GM12878 (cell line): ENCODE data around the gene USF3. TPM values are rescaled to one million over a fixed set of nuclear protein-coding genes. Genes with fewer than 3 reads are reported as not detected.

ENCODE experiments used
- ATAC-seq: fragments of 200-7000 bp; cut with Tn5 transposase; 3 replicates; pipeline ENCODE4 v1.9.1; 2020; ENCODE audit warnings: mild to moderate bottlenecking, moderate library complexity
- BruUV-seq: library from RNA; stranded (reverse); fragments of 400-500 nt; replicated peaks from 2 replicates; lab custom pipeline; 2021; lab: Mats Ljungman, UMichigan
- CTCF ChIA-PET: fragments of 300-600 bp; sonication (Branson Sonifier 250); formaldehyde crosslinking; extraction: SDS; loops from one replicate; lab custom pipeline; 2021; ENCODE audit warnings: inconsistent platforms; lab: Yijun Ruan, JAX
- POLR2A ChIA-PET: fragments of 350-600 bp; formaldehyde crosslinking; extraction: SDS; loops from one replicate; lab custom pipeline; 2021; ENCODE audit warnings: inconsistent platforms; lab: Charles Lee
- RAD21 ChIA-PET: fragments of 300-600 bp; sonication (Branson Sonifier 250); formaldehyde crosslinking; loops from one replicate; lab custom pipeline; 2023; ENCODE audit warnings: antibody characterized with exemption; ENCODE audit not compliant: unreplicated experiment; lab: Charles Lee
- SMC1A ChIA-PET: fragments of 300-600 bp; sonication (Branson Sonifier 250); formaldehyde crosslinking; loops from one replicate; lab custom pipeline; 2023; ENCODE audit not compliant: unreplicated experiment, uncharacterized antibody; lab: Charles Lee
- DNase-seq: peaks from one replicate; pipeline ENCODE4 v3.0.0-alpha.2; 2011; ENCODE audit warnings: low read depth, low spot score
- FAIRE-seq: peaks from 3 replicates; lab custom pipeline; 2011; peaks lifted over from hg19 to GRCh38; lab: Jason Lieb, UNC
- H2AFZ ChIP-seq: 2 replicates; pipeline ENCODE4 v1.6.0; 2011; ENCODE audit warnings: low read depth, low read length, control low read depth; ENCODE audit not compliant: control insufficient read depth
- H3K27ac ChIP-seq: 2 replicates; pipeline ENCODE4 v1.5.1; 2011; ENCODE audit warnings: control low read depth; ENCODE audit not compliant: control insufficient read depth, insufficient read depth
- H3K27me3 ChIP-seq, 2 experiments: replicated peaks in 1 of 2; 2 replicates each; pipeline versions ENCODE4 v1.6.0 to v1.6.1; 2011; ENCODE audit warnings: low read length in 1 of 2; ENCODE audit not compliant: control insufficient read depth in 2 of 2, insufficient read depth in 2 of 2
- H3K36me3 ChIP-seq, 2 experiments: 2 replicates each; pipeline ENCODE4 v1.5.1; 2011; ENCODE audit warnings: low read length in 1 of 2; ENCODE audit not compliant: control insufficient read depth in 2 of 2, insufficient read depth in 2 of 2
- H3K4me1 ChIP-seq: 2 replicates; pipeline ENCODE4 v1.6.1; 2011; ENCODE audit warnings: mild to moderate bottlenecking, low read length, moderate library complexity, mixed read lengths; ENCODE audit not compliant: control insufficient read depth, insufficient read depth
- H3K4me2 ChIP-seq: 2 replicates; pipeline ENCODE4 v1.6.0; 2011; ENCODE audit warnings: control low read depth; ENCODE audit not compliant: control insufficient read depth, insufficient read depth
- H3K4me3 ChIP-seq: fragments of 200-600 bp; sonication (generic); 2 replicates; pipeline ENCODE4 v1.5.1; 2016
- H3K79me2 ChIP-seq: 2 replicates; pipeline ENCODE4 v1.6.0; 2011; ENCODE audit warnings: low read length; ENCODE audit not compliant: control insufficient read depth, insufficient read depth
- H3K9ac ChIP-seq: 2 replicates; pipeline ENCODE4 v1.8.0; 2011; ENCODE audit warnings: low read length, control low read depth, mixed read lengths; ENCODE audit not compliant: control insufficient read depth, insufficient read depth
- H3K9me3 ChIP-seq: replicated peaks from 3 replicates; pipeline ENCODE4 v1.5.1; 2011; ENCODE audit warnings: mild to moderate bottlenecking, low read length; ENCODE audit not compliant: control insufficient read depth, insufficient read depth
- H4K20me1 ChIP-seq: 2 replicates; pipeline ENCODE4 v1.6.0; 2011; ENCODE audit not compliant: control insufficient read depth, insufficient read depth
- E2F4 ChIP-seq: IDR thresholded peaks from 2 replicates; pipeline ENCODE4 v1.6.1; 2012; ENCODE audit warnings: low read depth, low read length, improper control_type of control experiment
- E4F1 ChIP-seq: fragments of 450-650 bp; IDR thresholded peaks from 2 replicates; pipeline ENCODE4 v1.6.1; 2018; ENCODE audit warnings: borderline replicate concordance, mild to moderate bottlenecking; ENCODE audit not compliant: partially characterized antibody
- MEF2B ChIP-seq: fragments of 450-650 bp; IDR thresholded peaks from 2 replicates; pipeline ENCODE4 v1.6.1; 2018; ENCODE audit warnings: mild to moderate bottlenecking, moderate library complexity; ENCODE audit not compliant: partially characterized antibody, poor library complexity, severe bottlenecking
- POLR2AphosphoS2 ChIP-seq: IDR thresholded peaks from 2 replicates; pipeline ENCODE4 v1.6.1; 2011; ENCODE audit warnings: low read depth, mild to moderate bottlenecking, low read length, improper control_type of control experiment, moderate library complexity
- SMAD1 ChIP-seq: fragments of 450-650 bp; IDR thresholded peaks from 2 replicates; pipeline ENCODE4 v1.6.1; 2018; ENCODE audit warnings: mild to moderate bottlenecking, low read depth; ENCODE audit not compliant: partially characterized antibody
- WGBS: methylation state at CpG from one replicate; pipeline ENCODE4 v1.1.6; 2016; ENCODE audit warnings: low lambda C conversion rate; ENCODE audit not compliant: insufficient replicate concordance, insufficient coverage; ENCODE audit errors: missing lambda C conversion rate; 5-methylcytosine and 5-hydroxymethylcytosine counted together
- in situ Hi-C: fragments of 300-500 bp; cut with MboI; formaldehyde crosslinking; loops from 9 replicates; pipeline ENCODE4 v1.14.3; 2018; ENCODE audit warnings: mixed read lengths
- intact Hi-C: fragments of 100-400 bp; cut with micrococcal nuclease; formaldehyde crosslinking; loops from one replicate; pipeline ENCODE4 v1.14.2; 2022; ENCODE audit not compliant: unreplicated experiment
- polyA plus RNA-seq, 11 experiments: library from polyadenylated mRNA; depleted of rRNA in 4 of 11; unstranded in 6 of 11; stranded (reverse) in 5 of 11; fragments of >200 nt; fragmentation: Nextera tagmentation in 4 of 11; fragmentation: Illumina TruSeq in 1 of 11; extraction: Ambion mirVana in 4 of 11; extraction: Trizol in 1 of 11; gene quantifications; 1 replicate in 1 of 11; 2 replicates in 10 of 11; pipeline versions ENCODE4 v1.2.1 to v1.2.3, GENCODE V29; 2011 to 2016; ENCODE audit warnings: inconsistent platforms in 2 of 11, missing spikeins in 2 of 11, low read depth in 1 of 11
- total RNA-seq, 4 experiments: library from RNA; depleted of rRNA in 3 of 4; stranded (reverse); fragments of >200 nt in 3 of 4; fragmentation: Illumina TruSeq in 1 of 4; extraction: Trizol in 1 of 4; gene quantifications; 2 replicates each; pipeline versions ENCODE4 v1.2.1 to v1.2.3, GENCODE V29; 2013 to 2021

Gene USF3
- total and polyA plus RNA-seq, 10 of the 15 experiments (the other 5 are each of a cell fraction or from before 2014, with no cell fraction given): 3.1 to 15.9 (median 7.8) TPM

- no peaks in the 10 kb centered on the region for H3K27me3 ChIP-seq
- H3K36me3 ChIP-seq: peaks cover 2 to 3% of the 10 kb centered on the region in 2 experiments; a peak in 3 of 4 replicates
- no peaks in the 10 kb centered on the region for H4K20me1 ChIP-seq
- no peaks in the 10 kb centered on the region for H3K9me3 ChIP-seq
- ChIA-PET SMC1A (no interaction called here), POLR2A (no interaction called here), CTCF (interaction anchor here (1.5 kb wide), 1 partner anchor 11 kb away, joined by 5 read pairs; no protein-coding TSS in a partner anchor), RAD21 (no interaction called here)
- TF ChIP-seq E4F1: no peak
- no peak for TF ChIP-seq E2F4
- TF ChIP-seq POLR2AphosphoS2: no peak
- no peak for TF ChIP-seq MEF2B
- no peak for TF ChIP-seq SMAD1
- H2AFZ ChIP-seq: no peak overlapping the region
- no peak for FAIRE-seq
- H3K4me3 ChIP-seq: no peak overlapping the region
- in situ Hi-C loops: no loop called here
- no TSS peak for BruUV-seq
- H3K27ac ChIP-seq: no peak overlapping the region
- no peak for ATAC-seq
- intact Hi-C loops: no loop called here
- no peak overlapping the region for H3K4me2 ChIP-seq
- 50% methylated on average over 2 of the region's 2 CpGs for WGBS
- no peaks in the 10 kb centered on the region for H3K79me2 ChIP-seq
- peaks cover 3% of the 10 kb centered on the region; the same call in 1 of the 2 replicates for H3K4me1 ChIP-seq
- no peak for DNase-seq
- H3K9ac ChIP-seq: no peak overlapping the region
These were observed 36.0 kb downstream of the USF3 start for GRCh38 chr3:113660458-113660857.
